A549 (cell line): Measurements from ENCODE around the gene PSMB8.

ENCODE experiments used
- BCL3 ChIP-seq: fragments of >200 bp; sonication (Bioruptor Twin); formaldehyde crosslinking; IDR thresholded peaks from 3 replicates; pipeline ENCODE4 v1.6.1; 2016
- CHD4 ChIP-seq: fragments of 200-600 bp; sonication (generic); IDR thresholded peaks from 2 replicates; pipeline ENCODE4 v1.6.1; 2016; ENCODE audit warnings: antibody characterized with exemption, mild to moderate bottlenecking, borderline replicate concordance
- CTCF ChIP-seq: fragments of >200 bp; sonication (Bioruptor Twin); formaldehyde crosslinking; IDR thresholded peaks from 3 replicates; pipeline ENCODE4 v1.5.1; 2016
- EP300 ChIP-seq, 2 experiments: fragments of >200 bp; sonication (Bioruptor Twin); formaldehyde crosslinking; IDR thresholded peaks; 2 replicates in 1 of 2; 3 replicates in 1 of 2; pipeline ENCODE4 v1.6.1; 2016 to 2017
- JUN ChIP-seq, 2 experiments: fragments of >200 bp; sonication (Bioruptor Twin); formaldehyde crosslinking; IDR thresholded peaks; 2 replicates in 1 of 2; 3 replicates in 1 of 2; pipeline ENCODE4 v1.6.1; 2016 to 2017
- MAZ ChIP-seq: fragments of 150-350 bp; IDR thresholded peaks from 2 replicates; pipeline ENCODE4 v1.6.1; 2014; ENCODE audit warnings: antibody characterized with exemption, low read depth, low read length, borderline replicate concordance
- POLR2A ChIP-seq: IDR thresholded peaks from 2 replicates; pipeline ENCODE4 v1.6.1; 2012; ENCODE audit warnings: mild to moderate bottlenecking, low read length
- POLR2AphosphoS2 ChIP-seq: conservative IDR thresholded peaks from 2 replicates; pipeline ENCODE4 v1.6.1; 2012; ENCODE audit warnings: low read length, improper control_type of control experiment, inconsistent platforms
- RCOR1 ChIP-seq: fragments of 150-350 bp; IDR thresholded peaks from 2 replicates; pipeline ENCODE4 v1.6.1; 2014; ENCODE audit warnings: antibody characterized with exemption, low read length, low read depth

GRCh38 chr6:32807020-32807580, 36.7 kb downstream of the PSMB8 start:
- TF ChIP-seq CHD4 (no peak), CTCF (no peak), POLR2A (no peak), RCOR1 (no peak), POLR2AphosphoS2 (no peak), JUN (IDR thresholded peaks at IDR 0.05) (no peak), BCL3 (no peak), EP300 (IDR thresholded peaks at IDR 0.05) (no peak), MAZ (no peak)
